Fibroblast of mammary gland (primary cell): ENCODE results near the gene ADM5.

Experiments used
- DNase-seq: peaks from one replicate; pipeline ENCODE4 v3.0.0-alpha.2; 2010; ENCODE audit warnings: low read depth
- H3K4me3 ChIP-seq: 2 replicates; pipeline ENCODE4 v1.5.1; 2011; ENCODE audit warnings: low read depth, mild to moderate bottlenecking, low read length, moderate library complexity; ENCODE audit not compliant: control insufficient read depth
- TF ChIP-seq, protein P1 (sequence below): conservative IDR thresholded peaks from 2 replicates; pipeline ENCODE4 v1.5.1; 2011; ENCODE audit warnings: low read depth, low read length, inconsistent platforms; ENCODE audit not compliant: control insufficient read depth, insufficient read depth

The ADM5 gene

GRCh38 chr19:49690656-49691242, 1.4 kb downstream of the ADM5 start, which contains the start of gene CPT1C:
CPT1C (plus strand) TSS chr19:49691116; CDS start chr19:49692253, 1,137 bp downstream.
- DNase-seq, result peak; percentile 74
- peak within 1 kb of the TSS; percentile 60 for H3K4me3 ChIP-seq
- TF ChIP-seq, protein P1, sequence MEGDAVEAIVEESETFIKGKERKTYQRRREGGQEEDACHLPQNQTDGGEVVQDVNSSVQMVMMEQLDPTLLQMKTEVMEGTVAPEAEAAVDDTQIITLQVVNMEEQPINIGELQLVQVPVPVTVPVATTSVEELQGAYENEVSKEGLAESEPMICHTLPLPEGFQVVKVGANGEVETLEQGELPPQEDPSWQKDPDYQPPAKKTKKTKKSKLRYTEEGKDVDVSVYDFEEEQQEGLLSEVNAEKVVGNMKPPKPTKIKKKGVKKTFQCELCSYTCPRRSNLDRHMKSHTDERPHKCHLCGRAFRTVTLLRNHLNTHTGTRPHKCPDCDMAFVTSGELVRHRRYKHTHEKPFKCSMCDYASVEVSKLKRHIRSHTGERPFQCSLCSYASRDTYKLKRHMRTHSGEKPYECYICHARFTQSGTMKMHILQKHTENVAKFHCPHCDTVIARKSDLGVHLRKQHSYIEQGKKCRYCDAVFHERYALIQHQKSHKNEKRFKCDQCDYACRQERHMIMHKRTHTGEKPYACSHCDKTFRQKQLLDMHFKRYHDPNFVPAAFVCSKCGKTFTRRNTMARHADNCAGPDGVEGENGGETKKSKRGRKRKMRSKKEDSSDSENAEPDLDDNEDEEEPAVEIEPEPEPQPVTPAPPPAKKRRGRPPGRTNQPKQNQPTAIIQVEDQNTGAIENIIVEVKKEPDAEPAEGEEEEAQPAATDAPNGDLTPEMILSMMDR, result no peak

DNA sequence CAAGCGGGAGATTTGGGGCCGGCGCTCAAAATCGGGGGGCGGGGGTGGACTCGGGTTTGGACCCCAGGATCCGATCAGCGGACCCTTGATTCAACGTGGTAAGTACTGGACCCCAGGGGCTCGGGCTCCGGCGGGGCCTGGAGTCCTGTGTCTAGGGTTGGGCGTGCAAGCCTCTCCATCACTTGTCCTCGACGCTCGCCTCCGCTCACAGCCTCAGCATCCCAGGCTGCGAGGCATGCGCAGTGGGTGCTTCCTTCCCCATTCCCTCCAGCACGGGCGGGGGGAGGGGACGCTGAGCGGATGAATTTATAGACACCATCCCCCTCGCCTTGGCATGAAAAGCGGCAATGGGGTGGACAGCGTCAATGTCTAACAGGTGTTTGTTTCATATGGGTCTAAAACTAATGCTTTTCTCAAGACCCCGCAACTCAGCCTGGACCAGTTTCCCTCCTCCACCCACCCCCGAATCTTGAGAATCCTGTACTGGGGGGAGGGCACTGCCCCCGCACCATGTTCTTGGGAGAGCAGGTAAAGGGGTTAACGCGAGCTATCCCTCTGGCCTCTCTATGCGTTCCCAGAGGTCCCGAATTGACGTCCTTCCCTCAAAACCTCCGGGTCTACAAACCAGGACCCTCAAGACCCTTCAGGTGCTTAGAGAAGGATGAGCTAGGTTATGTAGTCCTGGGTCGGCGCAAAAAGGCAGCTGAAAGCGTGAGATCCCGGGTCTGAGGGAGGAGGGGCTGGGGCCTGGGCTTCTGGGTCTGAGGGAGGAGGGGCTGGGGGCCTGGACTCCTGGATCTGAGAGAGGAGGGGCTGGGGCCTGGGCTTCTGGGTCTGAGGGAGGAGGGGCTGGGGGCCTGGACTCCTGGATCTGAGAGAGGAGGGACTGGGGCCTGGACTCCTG, 2.1 kb downstream of the ADM5 start:
- peak; percentile 70 for DNase-seq
- peak overlapping the region; percentile 60 for H3K4me3 ChIP-seq

DNA sequence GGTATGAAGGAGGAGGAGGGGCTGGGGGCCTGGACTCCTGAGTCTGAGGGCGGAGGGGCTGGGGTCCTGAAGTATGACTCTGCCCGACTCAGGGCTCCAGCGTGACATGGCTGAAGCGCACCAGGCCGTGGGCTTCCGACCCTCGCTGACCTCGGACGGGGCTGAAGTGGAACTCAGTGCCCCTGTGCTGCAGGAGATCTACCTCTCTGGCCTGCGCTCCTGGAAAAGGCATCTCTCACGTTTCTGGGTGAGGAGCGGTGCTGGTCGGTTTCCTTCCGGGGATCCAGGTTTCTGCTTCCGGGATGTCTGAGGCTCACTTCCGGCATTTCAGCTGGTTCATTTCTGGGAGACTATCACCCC, 2.7 kb downstream of the ADM5 start:
- TF ChIP-seq, protein P1, result no peak
- no peak for DNase-seq
- no peak overlapping the region for H3K4me3 ChIP-seq

More for the DNA sequence above, 2.1 kb downstream of the ADM5 start:
- TF ChIP-seq, protein P1, result no peak

DNA sequence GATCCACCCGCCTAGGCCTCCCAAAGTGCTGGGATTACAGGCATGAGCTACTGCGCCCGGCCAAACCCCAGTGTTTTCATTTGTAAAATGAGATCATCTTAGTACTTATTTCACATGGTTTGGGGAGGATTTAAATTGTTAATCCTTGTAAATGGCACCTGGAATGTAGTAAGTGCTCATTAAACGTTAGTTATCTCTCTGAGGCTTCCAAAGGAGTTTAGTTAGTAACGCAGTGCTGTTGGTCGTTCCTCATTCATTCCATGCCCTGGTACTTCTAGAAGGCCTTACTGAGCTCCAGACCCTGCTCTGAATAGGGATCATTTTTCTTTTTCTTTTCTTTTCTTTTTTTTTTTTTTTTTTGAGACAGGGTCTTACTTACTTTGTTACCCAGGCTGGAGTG, 6.7 kb downstream of the ADM5 start:
- H3K4me3 ChIP-seq, result no peak overlapping the region
- TF ChIP-seq, protein P1, result no peak
- DNase-seq, result no peak

DNA sequence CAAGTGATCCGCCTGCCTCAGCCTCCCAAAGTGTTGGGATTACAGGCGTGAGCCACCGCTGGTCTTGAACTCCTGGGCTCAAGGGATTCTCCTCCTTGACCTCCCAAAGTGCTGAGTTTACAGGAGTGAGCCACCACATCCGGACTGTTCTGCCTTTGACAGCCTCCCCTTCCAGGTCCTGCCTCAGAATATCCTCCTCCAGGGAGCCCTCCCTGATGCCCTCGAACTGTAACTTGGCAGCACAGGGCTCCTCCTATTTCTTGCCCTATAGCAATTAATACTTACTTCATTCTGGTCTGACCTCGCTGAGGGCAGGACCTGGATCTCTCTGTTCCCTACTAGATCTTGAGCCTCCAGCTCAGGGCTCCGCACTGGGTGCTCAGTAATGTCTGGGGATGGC, 7.5 kb downstream of the ADM5 start:
- DNase-seq, result no peak
- TF ChIP-seq, protein P1, result no peak
- H3K4me3 ChIP-seq, result no peak overlapping the region

DNA sequence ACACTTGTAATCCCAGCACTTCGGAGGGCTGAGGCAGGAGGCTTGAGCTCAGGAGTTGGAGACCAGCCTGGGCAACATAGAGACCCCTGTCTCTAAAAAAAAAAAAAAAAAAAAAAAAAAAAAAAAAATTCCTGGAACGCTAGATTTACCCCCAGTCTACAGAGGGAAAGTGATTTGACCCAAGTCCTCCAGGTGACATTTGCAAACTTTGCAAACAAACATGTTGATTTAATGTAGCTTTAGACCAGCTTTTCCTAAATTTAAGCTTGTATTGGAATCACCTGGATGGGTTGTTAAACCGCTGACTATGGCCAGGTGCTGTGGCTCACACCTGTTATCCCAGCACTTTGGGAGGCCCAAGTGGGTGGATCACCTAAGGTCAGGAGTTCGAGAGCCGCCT, 10.0 kb downstream of the ADM5 start:
- TF ChIP-seq, protein P1, result no peak
- no peak for DNase-seq
- H3K4me3 ChIP-seq, result no peak overlapping the region
